ENCODE results near the gene TAL2. TPM values are rescaled to one million over a fixed set of nuclear protein-coding genes. Genes with fewer than 3 reads are reported as not detected.

TAL2 gene
- not detected in 2 replicates for total RNA-seq (2014; rRNA removed; shearing (Covaris generic))

- Histone ChIP-seq H3K4me1 (replicated peaks) (peaks cover 16% of the 10 kb centered on the region), H3K27ac (peak within 1 kb of the TSS; percentile 35), H3K36me3 (no peaks in the 10 kb centered on the region), H3K27me3 (replicated peaks) (no peaks in the 10 kb centered on the region), H3K9me3 (replicated peaks) (no peaks in the 10 kb centered on the region), H3K4me3 (no peak within 1 kb of the TSS)
- DNase-seq (ENCODE audit: low read depth in 1 of 2, low spot score in 2 of 2), result no peak
These were observed at the start of gene TAL2 for GRCh38 chr9:105662184-105663104. TSS of gene TAL2 (plus strand) at chr9:105662457. CDS start at chr9:105662497, 40 bp downstream.

GRCh38 chr9:105621001-105621400 lies 41.3 kb upstream of the TAL2 start:
- DNase-seq (ENCODE audit: low read depth in 1 of 2, low spot score in 2 of 2), result no peak

GRCh38 chr9:105625088-105625487 lies 37.2 kb upstream of the TAL2 start:
- Histone ChIP-seq H3K36me3 (peaks cover 2% of the 10 kb centered on the region), H3K4me1 (replicated peaks) (no peaks in the 10 kb centered on the region), H3K27ac (no peak overlapping the region), H3K4me3 (no peak overlapping the region), H3K27me3 (replicated peaks) (no peaks in the 10 kb centered on the region), H3K9me3 (replicated peaks) (no peaks in the 10 kb centered on the region)
- DNase-seq (ENCODE audit: low read depth in 1 of 2, low spot score in 2 of 2), result no peak

More at GRCh38 chr9:105621001-105621400, 41.3 kb upstream of the TAL2 start:
- Histone ChIP-seq H3K27ac (no peak overlapping the region), H3K36me3 (peaks cover 2% of the 10 kb centered on the region; the same call in 1 of the 2 replicates), H3K4me3 (no peak overlapping the region), H3K9me3 (replicated peaks) (no peaks in the 10 kb centered on the region), H3K27me3 (replicated peaks) (no peaks in the 10 kb centered on the region), H3K4me1 (replicated peaks) (no peaks in the 10 kb centered on the region)

GRCh38 chr9:105632807-105633206 lies 29.4 kb upstream of the TAL2 start:
- H3K27me3 ChIP-seq (replicated peaks), result no peaks in the 10 kb centered on the region
- H3K36me3 ChIP-seq, result no peaks in the 10 kb centered on the region
- no peak for DNase-seq (ENCODE audit: low read depth in 1 of 2, low spot score in 2 of 2)
- no peak overlapping the region for H3K27ac ChIP-seq
- no peaks in the 10 kb centered on the region for H3K9me3 ChIP-seq (replicated peaks)
- H3K4me3 ChIP-seq, result no peak overlapping the region
- no peaks in the 10 kb centered on the region for H3K4me1 ChIP-seq (replicated peaks)

- no peak for DNase-seq (ENCODE audit: low read depth in 1 of 2, low spot score in 2 of 2)
- Histone ChIP-seq H3K27me3 (replicated peaks) (no peaks in the 10 kb centered on the region), H3K36me3 (no peaks in the 10 kb centered on the region), H3K4me1 (replicated peaks) (no peaks in the 10 kb centered on the region), H3K27ac (no peak overlapping the region), H3K9me3 (replicated peaks) (no peaks in the 10 kb centered on the region), H3K4me3 (no peak overlapping the region)
These were observed 28.8 kb upstream of the TAL2 start for GRCh38 chr9:105633411-105633810.

GRCh38 chr9:105636331-105636730 lies 25.9 kb upstream of the TAL2 start:
- H3K27ac ChIP-seq, result no peak overlapping the region
- H3K4me3 ChIP-seq, result no peak overlapping the region
- H3K36me3 ChIP-seq, result no peaks in the 10 kb centered on the region
- H3K4me1 ChIP-seq (replicated peaks), result no peaks in the 10 kb centered on the region
- no peaks in the 10 kb centered on the region for H3K27me3 ChIP-seq (replicated peaks)
- no peak for DNase-seq (ENCODE audit: low read depth in 1 of 2, low spot score in 2 of 2)
- no peaks in the 10 kb centered on the region for H3K9me3 ChIP-seq (replicated peaks)

GRCh38 chr9:105637787-105638395 lies 24.4 kb upstream of the TAL2 start:
- DNase-seq (ENCODE audit: low read depth in 1 of 2, low spot score in 2 of 2), result no peak
- no peak overlapping the region for H3K4me3 ChIP-seq
- no peaks in the 10 kb centered on the region for H3K4me1 ChIP-seq (replicated peaks)
- H3K36me3 ChIP-seq, result no peaks in the 10 kb centered on the region
- no peaks in the 10 kb centered on the region for H3K27me3 ChIP-seq (replicated peaks)
- no peaks in the 10 kb centered on the region for H3K9me3 ChIP-seq (replicated peaks)
- no peak overlapping the region for H3K27ac ChIP-seq

- Histone ChIP-seq H3K36me3 (no peaks in the 10 kb centered on the region), H3K27ac (no peak overlapping the region), H3K4me1 (replicated peaks) (no peaks in the 10 kb centered on the region), H3K4me3 (no peak overlapping the region), H3K27me3 (replicated peaks) (no peaks in the 10 kb centered on the region), H3K9me3 (replicated peaks) (no peaks in the 10 kb centered on the region)
- DNase-seq (ENCODE audit: low read depth in 1 of 2, low spot score in 2 of 2), result no peak
These were observed 22.3 kb upstream of the TAL2 start for GRCh38 chr9:105639936-105640335.

GRCh38 chr9:105643795-105644194 lies 18.5 kb upstream of the TAL2 start:
- peaks cover 4% of the 10 kb centered on the region; the same call in 1 of the 2 replicates for H3K4me1 ChIP-seq (replicated peaks)
- H3K36me3 ChIP-seq, result no peaks in the 10 kb centered on the region
- H3K4me3 ChIP-seq, result no peak overlapping the region
- H3K27me3 ChIP-seq (replicated peaks), result no peaks in the 10 kb centered on the region
- no peak for DNase-seq (ENCODE audit: low read depth in 1 of 2, low spot score in 2 of 2)
- no peak overlapping the region for H3K27ac ChIP-seq
- no peaks in the 10 kb centered on the region for H3K9me3 ChIP-seq (replicated peaks)

- no peaks in the 10 kb centered on the region for H3K36me3 ChIP-seq
- H3K9me3 ChIP-seq (replicated peaks), result no peaks in the 10 kb centered on the region
- H3K4me1 ChIP-seq (replicated peaks), result peaks cover 4% of the 10 kb centered on the region; the same call in 1 of the 2 replicates
- H3K4me3 ChIP-seq, result no peak overlapping the region
- DNase-seq (ENCODE audit: low read depth in 1 of 2, low spot score in 2 of 2), result no peak
- H3K27me3 ChIP-seq (replicated peaks), result no peaks in the 10 kb centered on the region
- H3K27ac ChIP-seq, result no peak overlapping the region
These were observed 15.2 kb upstream of the TAL2 start for GRCh38 chr9:105646879-105647594.

- H3K27me3 ChIP-seq (replicated peaks), result no peaks in the 10 kb centered on the region
- peaks cover 4% of the 10 kb centered on the region; the same call in 1 of the 2 replicates for H3K4me1 ChIP-seq (replicated peaks)
- no peak for DNase-seq (ENCODE audit: low read depth in 1 of 2, low spot score in 2 of 2)
- H3K9me3 ChIP-seq (replicated peaks), result no peaks in the 10 kb centered on the region
- no peak overlapping the region for H3K27ac ChIP-seq
- H3K4me3 ChIP-seq, result no peak overlapping the region
- no peaks in the 10 kb centered on the region for H3K36me3 ChIP-seq
These were observed 14.5 kb upstream of the TAL2 start for GRCh38 chr9:105647595-105648349.

- DNase-seq (ENCODE audit: low read depth in 1 of 2, low spot score in 2 of 2), result no peak
- Histone ChIP-seq H3K27ac (no peak overlapping the region), H3K4me1 (replicated peaks) (peaks cover 13% of the 10 kb centered on the region), H3K9me3 (replicated peaks) (no peaks in the 10 kb centered on the region), H3K36me3 (no peaks in the 10 kb centered on the region), H3K4me3 (no peak overlapping the region), H3K27me3 (replicated peaks) (peaks cover 11% of the 10 kb centered on the region)
These were observed 10.5 kb upstream of the TAL2 start for GRCh38 chr9:105651806-105652205.
